ENCODE results near the gene RAET1L.

DNA sequence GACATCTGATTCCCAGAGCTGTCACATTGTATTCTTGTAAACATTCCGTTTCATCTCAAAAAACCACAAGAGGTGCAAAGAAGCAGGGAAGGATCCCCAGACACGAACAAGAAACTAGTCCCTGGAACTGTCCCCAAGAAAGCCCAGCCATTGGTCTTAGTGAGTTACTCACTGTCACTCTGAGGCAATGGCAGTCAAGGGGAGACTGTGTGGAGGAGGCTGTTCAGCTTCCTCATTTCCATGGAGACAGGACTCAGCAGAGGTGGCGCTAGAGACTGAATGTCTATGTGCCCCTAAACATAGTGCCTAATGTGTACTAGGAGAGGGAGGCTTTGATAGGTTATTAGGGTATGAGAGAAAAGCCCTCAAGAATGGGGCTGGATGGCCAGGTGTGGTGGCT lies 50.5 kb downstream of the RAET1L start:
- TF ChIP-seq, protein P1, sequence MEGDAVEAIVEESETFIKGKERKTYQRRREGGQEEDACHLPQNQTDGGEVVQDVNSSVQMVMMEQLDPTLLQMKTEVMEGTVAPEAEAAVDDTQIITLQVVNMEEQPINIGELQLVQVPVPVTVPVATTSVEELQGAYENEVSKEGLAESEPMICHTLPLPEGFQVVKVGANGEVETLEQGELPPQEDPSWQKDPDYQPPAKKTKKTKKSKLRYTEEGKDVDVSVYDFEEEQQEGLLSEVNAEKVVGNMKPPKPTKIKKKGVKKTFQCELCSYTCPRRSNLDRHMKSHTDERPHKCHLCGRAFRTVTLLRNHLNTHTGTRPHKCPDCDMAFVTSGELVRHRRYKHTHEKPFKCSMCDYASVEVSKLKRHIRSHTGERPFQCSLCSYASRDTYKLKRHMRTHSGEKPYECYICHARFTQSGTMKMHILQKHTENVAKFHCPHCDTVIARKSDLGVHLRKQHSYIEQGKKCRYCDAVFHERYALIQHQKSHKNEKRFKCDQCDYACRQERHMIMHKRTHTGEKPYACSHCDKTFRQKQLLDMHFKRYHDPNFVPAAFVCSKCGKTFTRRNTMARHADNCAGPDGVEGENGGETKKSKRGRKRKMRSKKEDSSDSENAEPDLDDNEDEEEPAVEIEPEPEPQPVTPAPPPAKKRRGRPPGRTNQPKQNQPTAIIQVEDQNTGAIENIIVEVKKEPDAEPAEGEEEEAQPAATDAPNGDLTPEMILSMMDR (IDR thresholded peaks at IDR 0.05): no peak
- no peak for TF ChIP-seq POLR2A (IDR thresholded peaks at IDR 0.05)
